Middle frontal gyrus (tissue), 1 donor: Measurements from ENCODE around the gene STAM2.
"Not testable (repeated sequence)": the region's sequence is repeated elsewhere in the genome, so short reads cannot be mapped to it uniquely, and the experiment has no call there.

ENCODE experiments used
- DNase-seq: peaks from one replicate; pipeline ENCODE4 v3.0.0-alpha.2; 2015; ENCODE audit warnings: low spot score; ENCODE audit errors: extremely low spot score

STAM2 gene

DNA sequence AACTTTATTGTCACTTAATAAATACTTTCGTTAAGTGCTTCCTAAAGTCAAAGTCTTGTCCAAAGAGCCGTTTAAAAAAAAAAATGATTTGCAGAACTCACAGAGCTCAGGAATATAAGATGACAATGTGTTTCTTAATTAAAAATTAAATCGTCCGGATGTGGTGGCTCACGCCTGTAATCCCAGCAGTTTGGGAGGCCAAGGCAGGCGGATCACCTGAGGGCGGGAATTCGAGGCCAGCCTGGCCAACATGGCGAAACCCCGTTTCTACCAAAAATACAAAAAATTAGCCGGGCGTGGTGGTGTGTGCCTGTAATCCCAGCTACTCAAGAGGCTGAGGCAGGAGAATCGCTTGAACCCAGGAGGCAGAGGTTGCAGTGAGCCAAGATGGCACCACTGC, 68.4 kb downstream of the STAM2 start:
- not testable (repeated sequence) for DNase-seq

DNA sequence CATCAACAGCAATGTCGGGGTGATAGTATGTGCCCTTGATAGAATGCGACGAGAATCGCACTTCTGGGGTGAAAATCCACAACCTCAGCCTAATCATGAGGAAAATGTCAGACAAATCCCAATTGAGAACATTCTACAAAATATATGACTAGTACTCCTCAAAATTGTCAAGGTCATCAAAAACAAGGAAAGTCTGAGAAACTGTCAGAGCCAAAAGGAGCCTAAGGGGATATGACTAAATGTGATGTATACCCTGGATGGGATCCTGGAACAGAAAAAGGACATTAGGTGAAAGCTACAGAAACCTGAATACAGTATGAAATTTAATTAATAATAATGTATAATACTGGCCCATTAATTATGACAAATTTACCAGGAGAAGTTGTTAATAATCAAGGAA, 69.1 kb downstream of the STAM2 start:
- no peak for DNase-seq

DNA sequence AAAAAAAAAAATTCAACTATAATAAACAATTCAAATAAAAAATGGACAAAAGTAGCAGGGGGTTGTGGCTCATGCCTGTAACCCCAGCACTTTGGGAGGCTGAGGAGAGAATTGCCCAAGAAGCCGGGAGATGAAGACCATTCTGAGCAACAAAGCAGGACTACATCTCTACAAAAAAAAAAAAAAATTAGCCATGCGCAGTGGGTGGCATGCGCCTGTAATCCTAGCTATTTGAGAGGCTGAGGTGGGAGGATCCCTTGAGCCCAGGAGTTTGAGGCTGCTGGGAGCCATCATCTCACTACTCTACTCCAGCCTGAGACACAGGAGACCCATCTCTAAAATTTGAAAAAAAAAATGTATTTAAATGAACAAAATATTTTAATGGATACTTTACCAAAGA, 72.3 kb downstream of the STAM2 start:
- DNase-seq, result no peak

DNA sequence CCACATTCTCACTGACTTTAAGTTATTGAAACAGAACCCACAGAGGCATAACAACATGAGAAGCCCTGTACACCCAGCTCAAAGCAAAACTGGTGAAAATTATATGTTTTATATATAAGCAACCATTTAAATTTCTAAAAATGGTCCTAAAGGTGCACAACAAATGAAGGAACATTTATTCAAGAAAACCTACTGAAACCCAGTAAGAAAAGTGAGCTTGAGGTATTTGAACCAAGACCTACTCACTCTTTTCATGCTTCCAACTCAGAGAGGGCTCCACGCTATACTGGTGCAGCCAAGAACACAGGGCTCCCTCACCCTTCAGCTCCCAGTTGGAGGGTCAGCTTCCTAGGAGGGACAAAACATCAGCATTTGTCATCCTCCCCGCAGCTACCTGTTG, 74.6 kb downstream of the STAM2 start:
- DNase-seq, result no peak

DNA sequence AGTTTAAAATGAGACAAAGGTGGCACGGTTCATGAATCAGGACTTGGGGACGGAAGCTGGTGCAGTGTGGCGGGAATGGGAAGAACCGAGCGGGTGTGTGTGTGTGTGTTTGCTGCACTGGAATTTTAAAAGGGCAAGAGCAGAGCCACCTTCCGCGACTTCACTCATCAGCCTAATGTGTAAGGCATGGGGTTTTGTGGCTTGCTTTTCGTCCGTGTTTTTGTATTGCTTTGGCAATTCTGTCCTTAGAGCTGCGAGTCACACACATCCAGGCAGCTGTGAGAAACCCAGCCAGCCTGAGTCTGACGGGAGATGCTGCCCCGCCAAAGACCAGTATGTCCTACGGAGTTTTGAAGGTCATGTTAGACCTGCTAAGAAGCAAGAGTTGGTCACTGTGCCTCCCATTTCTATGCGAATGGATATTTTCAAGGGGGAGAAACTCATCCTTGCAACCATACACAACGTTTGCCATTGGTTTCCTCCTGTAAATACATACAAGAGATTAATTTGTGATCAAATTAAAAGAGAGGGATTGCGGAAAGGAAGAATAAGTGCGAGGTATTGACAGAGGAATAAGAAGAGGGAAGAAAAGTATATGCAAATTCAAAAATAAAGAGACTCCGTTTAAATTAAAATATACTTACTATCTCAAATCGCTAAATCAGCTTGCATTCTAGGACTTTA, 76.1 kb downstream of the STAM2 start:
- no peak for DNase-seq

DNA sequence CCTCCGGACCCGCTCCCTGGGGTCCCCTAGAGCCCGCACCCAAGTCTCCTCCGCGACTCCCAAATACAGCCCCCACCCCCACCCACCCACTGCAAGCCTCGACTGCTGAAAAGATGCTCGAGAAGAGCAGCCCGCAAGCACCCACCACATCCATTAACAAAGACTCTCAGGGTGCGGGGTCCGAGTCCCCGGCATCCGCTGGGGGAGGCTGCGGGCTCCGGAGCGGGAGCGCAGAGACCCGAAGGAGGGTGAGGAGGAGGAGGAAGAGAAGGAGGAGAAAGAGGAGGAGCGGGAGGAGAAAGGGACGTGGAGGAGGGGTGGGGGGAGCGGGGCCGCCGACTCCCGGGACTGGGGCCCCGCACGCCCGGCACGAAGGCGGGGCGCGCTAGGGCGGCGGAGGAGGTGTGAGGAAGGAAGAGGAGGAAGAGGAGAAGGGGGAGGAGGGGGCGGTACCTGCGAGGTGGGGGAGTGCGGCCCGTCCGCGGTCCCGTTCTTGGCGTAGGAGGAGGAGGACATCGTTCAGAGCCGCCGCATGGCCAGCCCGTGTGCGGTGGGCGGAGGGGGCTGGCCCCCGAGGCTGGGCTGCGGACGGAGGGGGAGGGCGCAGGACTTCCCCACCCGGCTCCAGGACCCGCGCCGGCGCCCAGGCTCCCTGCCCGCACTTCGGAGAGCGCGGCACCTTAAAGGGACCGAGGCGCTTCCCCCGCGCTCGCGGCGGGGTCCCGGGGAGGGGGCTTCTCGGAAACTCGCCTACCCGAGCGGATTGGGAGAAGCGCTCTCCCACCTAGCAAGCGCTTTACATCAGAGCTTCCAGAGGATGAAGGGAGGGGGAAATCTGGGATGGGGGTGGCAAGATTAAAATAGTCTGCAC, 76.8 kb downstream of the STAM2 start, which contains the start of gene CACNB4:
Gene CACNB4 (minus strand): TSS at position 549 of the 871 bp plus-strand sequence.
- no peak for DNase-seq

DNA sequence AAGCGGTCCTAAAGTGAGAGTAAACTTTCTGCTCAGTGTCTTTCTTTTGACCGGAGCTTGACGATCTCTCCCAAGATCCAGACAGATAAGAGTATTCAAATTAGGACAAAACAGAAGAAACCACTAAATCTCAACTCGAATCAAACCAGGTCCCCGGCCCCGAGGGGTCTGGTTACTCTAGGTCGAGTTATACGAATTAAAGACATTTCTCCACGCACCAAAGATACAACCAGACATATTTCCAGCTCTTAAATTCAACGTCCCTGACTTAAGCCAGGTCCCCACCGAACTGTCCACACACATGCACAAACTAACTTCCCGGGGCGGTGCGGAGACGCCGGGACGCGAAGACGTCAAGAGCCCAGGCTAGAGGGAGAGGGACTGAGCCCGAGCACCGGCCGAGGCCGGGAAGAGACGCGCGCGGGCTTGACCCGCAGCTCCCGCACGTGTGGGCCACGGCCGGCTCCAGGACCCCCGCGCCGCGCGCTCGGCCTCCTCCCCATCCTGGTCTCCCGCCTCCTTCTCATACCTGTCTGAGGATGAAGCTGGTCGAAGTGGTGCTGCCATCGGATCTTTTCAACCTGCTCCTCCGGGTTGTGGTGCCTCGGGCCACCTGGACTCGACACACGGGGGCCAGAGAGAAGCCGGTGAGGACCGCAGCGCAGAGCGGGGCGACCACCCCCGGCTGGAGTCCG, 77.6 kb downstream of the STAM2 start:
- DNase-seq, result no peak

DNA sequence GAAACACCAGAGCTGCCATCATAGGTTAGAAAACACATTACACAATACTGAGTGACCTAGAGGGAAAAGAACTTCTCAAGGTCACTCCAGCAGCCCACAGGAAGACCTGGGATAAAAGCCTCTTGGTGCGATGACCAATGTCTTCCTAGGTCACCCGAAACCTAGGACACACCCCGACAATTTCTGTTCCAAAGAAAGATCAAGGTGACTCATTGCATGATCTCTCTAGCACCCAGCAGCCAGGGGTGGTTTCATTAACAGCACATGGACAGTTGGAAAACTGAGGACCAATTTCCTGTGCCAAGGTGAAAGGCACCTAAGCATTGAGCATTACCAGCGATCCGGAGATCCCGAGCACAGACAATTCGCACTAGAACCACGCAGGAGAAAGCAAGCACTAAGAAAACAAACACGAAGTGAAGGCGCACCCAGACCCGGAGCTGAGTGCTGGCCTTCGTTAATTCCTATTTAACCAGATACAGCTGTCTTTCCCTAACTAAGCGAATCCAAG, 78.2 kb downstream of the STAM2 start:
- DNase-seq, result no peak

DNA sequence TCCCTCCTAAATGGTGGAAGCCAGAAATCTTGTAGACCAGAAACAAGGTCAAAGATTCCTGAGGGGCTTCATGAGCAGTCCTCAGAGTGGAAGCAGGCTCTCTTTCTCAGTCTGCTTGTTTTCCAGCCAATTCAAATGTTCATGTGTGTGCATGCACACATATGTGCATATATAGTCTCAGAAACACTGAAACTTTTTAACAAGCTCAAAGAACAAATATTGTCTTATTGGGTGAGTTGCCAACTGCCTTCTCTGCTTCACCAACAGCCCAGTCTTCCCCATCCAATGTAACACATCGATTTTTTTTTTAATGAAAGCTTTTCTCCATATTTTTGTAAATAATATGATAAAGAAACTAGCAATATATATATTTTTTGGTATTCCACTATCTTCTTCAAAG, 80.4 kb downstream of the STAM2 start:
- DNase-seq, result no peak

DNA sequence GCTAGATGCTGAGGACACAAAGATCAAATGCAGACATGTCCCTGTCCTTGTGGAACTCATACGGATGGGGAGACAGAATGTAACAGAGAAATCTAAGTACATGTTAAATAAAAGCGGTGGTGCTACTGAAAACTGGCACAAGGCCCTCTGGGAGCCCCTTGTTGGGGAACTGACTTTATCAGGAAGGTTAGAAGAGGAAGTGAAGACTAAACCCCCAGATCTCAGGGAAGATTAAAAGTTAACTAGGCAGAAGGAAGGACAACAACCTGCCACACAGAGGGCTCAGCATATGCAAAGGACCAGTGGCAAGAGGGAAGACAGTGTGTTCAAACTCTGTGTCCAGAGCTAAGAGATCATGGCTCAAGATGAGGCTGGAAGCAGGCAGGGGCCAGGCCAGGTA, 81.5 kb downstream of the STAM2 start:
- no peak for DNase-seq

DNA sequence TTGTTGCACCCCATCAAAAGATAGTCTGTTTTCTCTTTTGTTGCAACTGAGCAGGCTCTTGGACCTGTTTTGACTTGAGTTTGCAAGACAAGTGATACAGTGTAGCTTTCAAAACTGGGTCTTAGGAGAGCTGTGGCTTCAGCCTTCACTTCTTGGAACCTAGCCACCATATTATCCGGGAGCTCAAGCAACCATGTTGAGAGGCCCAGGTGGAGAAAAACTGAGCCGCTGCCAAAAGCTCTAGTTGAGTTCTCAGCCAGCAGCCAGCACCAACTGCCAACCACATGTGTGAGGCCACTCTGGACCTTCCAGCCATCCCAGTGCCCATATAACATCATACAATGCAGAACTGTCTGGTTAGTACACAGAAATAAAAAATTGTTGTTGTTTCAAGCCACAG, 82.1 kb downstream of the STAM2 start:
- no peak for DNase-seq

DNA sequence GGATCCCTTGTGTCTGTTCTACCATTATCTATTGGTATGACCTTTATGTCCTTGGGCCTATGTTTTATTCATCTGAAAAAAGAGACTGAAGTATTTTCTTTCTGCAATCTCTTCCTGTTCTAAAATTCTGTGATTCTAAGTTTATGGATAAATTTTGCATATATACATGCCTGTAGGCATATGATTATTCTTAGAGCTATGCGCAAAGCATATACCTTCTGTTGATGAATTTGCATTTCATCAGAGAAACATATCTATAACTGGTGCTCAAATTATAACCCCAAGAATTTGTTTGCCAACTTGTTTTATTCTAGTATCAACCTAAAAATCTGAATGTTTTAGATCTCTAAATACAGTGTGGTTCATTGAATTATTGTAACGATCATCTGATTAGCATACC, 83.5 kb downstream of the STAM2 start:
- DNase-seq, result no peak

DNA sequence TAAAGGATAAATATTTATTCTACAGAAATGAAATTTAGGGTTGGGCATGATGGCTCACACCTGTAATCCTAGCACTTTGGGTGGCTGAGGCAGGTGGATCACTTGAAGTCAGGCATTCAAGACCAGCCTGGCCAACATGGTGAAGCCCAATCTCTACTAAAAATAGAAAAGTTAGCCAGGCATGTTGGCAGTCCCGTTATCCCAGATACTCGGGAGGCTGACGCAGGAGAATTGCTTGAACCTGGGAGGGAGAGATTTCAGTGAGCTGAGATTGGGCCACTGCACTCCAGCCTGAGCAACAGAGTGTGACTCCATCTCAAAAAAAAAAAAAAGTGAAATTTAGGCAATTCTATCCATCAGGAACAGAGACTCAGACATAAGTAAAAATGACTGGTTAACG, 84.8 kb downstream of the STAM2 start:
- DNase-seq, result not testable (repeated sequence)

DNA sequence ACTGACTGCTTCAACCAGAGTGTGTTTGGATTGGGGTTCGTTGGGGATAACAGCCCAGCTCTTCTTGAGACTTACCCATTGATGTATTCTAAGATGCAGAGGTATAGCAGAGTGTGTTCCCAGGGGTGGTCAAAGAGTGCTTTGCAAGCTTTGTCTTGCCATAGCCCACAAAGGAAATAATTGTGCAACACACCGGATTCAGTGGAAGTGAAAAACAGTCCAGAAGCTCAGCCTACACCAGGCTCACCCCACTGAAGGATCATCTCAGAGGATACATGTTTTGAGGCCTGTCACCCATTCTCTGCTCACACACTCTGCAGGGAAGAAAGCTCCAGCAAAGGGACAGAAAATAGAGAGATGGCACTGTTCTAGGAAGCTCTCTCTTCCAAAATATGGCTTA, 86.3 kb downstream of the STAM2 start:
- no peak for DNase-seq

DNA sequence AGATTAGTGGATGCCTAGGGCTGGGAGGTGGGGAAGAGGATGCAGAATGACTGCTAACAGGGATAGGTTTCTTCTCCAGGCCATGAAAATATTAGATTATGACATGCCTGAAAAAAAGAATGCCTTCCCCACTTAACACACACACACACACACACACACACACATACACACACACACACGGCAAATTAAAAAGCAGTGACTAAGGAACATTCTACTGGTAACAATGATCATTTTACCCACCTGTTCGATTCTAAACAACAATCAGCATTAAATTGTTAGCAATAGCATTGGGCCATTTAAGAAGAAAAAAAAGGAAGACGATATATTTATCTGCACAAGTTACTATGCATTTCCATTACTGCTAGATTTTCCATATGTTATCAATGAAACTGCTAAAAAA, 87.6 kb downstream of the STAM2 start:
- DNase-seq, result no peak

DNA sequence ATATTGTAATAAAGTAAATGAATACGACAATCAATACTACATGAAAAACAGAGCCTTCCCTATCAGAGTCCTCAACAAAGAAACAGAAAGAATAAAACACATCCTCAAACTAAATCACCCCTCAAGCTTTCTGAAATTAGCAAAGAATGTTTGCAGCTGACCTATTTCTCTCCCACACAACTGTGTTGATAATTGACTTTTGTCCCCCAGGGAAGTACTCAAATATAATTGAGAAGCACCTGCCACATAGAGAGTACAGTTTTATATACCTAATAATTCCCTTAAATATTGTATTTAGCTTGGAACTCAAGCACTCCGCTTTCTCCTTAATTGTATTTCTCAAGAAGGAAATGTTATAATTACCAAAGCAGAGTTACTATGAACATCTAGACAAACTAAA, 89.3 kb downstream of the STAM2 start:
- DNase-seq, result no peak

DNA sequence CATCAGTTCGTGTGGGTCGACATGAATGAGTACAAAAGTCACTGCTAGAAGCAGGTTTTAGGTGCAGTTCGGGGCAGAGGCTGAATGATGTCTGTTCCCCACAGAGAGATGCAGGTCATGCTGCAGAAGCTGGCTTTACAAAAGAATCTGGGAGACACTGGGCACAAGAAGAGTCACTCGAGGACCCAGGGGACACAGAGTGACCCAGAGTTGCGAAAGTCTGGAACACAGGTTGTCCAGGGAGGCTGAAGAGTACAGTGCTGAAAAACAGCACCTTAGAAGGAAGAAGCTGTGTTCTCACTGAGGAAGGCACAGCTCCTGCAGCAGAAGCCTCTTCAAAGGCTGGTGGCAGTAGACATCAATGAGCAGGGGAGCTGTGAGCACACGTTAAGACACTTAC, 91.5 kb downstream of the STAM2 start:
- DNase-seq, result no peak

DNA sequence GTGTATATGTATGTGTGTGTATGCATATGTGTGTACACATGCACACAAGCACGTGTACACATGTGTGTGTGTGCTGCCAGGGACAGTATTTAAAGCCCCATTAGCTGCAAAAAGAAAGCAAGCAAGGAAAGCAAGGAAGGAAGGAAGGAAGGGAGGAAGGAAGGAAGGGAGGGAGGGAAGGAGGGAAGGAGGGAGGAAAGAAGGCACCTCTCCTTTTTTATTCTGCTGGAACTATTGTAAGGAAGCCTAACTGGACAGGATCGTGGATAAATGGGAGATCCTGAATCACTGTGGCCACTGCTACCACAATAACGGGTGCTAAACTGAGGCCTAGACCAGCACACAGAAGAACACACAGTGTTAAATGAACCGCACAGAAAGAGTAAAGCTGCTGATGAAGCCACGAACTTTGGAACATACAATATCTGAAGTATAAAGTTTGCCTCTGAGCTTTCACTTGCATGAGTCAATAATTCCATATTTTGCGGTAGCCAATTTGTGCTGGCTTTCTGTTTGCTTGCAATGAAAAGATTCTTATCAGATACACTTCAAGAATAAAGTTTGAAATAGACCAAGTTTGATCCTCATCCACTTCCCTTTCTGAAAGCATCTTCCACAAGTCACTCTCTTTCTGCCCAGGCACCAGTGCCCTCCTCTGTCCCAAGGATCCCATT, 92.2 kb downstream of the STAM2 start:
- no peak for DNase-seq

DNA sequence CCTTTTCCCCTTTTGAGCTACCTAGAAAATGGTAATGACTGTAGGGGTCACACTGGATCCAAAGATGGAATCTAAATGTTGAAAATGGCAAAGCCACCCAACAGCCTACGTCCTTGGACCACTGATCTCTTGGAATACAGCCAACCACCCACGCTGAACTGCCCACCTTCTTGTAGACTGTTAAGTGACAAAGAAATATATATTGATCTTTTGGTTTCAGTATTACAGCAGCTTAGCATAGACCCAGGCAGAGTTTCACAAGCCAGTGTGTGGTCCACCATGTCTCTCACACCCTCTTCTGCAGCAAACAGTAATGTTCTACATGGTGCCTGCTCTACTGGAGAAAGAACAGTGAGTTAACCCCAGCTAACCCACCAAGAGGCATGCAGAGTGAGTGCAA, 96.9 kb downstream of the STAM2 start:
- no peak for DNase-seq

DNA sequence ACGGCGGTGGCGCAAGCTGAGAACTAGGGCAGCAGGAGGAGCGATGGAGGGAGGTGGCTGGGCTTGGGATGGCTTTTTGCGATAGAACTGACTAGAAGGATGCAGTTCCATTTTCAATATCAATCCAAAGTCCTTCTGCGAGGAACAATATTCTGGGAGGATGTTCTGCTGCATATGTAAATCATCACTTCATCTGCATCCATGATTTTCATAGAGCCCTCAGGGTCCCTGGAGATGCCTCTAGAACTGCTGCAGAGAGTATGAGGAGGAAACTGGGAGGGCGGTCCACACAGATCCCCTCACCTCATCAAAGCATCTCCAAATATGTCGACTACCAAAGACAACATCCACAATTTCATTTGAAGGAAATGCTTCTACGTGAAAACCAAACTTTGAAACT, 97.5 kb downstream of the STAM2 start:
- DNase-seq, result no peak

DNA sequence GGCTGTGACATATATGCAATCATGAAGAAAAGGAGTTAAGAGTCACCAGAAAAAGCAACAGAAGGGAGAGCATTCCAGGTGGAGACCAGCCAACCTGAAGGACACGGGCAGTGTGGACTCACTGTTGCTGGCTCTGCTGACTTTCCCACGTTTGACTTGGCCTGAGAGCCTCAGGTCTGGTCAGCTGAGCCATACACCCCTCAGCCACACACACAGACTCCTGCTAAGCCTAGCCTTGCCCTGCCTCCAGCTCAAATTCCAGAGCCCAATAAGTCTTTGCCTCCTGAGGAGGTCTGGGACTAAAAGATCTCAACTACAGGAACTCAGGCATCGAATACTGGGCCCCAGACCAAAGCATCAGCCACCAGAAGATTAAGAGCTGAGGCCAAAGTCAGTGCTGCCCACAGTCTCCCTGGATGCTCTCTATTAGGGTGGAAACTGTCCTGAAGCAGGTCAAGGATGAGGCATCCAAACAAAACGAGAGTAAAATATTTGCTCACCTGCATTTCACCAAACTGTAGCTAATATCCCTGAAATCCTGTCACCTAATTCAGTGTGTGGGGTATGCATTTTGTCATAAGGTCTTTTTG, 100.0 kb downstream of the STAM2 start:
- no peak for DNase-seq
